HG03066 (cell line): Measurements from ENCODE around the gene OPN3.
A peak's percentile ranks its signal among the peaks of the same experiment; 100 is the strongest.

Source experiments
- ATAC-seq: cut with Tn5 transposase; IDR thresholded peaks from one replicate; pipeline ENCODE4 v1.9.1; 2021; ENCODE audit warnings: low read depth; ENCODE audit not compliant: unreplicated experiment

Gene OPN3

GRCh38 chr1:241592273-241592958 lies 47.8 kb downstream of the OPN3 start:
- ATAC-seq: peak; percentile 46

GRCh38 chr1:241591736-241592135 lies 48.4 kb downstream of the OPN3 start:
- no peak for ATAC-seq

GRCh38 chr1:241591317-241591716 lies 48.9 kb downstream of the OPN3 start:
- ATAC-seq: no peak

- ATAC-seq: no peak
Observed at GRCh38 chr1:241590719-241591118, 49.5 kb downstream of the OPN3 start.

DNA sequence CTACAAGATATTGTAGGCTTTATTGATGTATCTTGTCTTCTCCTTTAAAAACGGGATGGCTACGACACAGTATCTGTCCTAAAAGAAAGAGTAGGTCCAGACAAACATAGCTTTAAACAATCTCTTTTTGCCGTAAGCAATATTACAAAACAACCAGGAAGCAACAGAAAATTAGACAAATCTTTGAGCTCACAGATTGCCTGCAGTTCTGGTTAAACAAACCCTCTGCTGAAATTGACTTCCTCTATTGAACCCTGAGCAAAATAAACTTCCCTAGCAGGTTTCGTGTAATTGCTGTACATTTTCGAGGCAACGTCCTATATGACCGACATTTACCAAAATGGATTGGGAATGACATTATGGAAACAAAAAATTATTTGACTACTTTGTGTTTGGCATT lies 50.6 kb downstream of the OPN3 start:
- no peak for ATAC-seq

DNA sequence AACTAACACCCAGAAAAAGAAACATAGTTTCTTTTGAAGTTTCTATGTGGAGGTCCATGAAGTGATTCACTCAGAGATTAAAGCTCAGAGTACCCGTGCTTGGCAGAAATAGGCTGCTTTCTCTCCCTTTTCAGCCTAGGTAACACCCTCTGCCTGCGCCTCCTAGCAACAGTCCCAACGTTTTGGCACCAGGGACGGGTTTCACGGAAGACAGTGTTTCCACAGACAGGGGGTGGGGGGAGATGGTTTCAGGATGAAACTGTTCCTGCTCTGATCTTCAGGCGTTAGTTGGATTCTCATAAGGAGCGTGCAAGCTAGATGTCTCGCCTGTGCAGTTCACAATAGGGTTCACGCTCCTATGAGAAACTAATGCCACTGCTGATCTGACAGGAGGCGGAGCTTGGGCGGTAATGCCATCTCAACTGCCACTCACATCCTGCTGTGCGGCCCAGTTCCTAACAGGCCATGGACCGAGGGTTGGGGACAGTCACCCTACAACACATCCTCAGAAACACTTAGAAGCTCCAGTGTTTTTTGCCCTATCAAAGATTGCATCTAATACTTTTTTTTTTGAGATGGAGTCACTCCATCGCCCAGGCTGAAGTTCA lies 53.2 kb downstream of the OPN3 start:
- ATAC-seq: no peak

DNA sequence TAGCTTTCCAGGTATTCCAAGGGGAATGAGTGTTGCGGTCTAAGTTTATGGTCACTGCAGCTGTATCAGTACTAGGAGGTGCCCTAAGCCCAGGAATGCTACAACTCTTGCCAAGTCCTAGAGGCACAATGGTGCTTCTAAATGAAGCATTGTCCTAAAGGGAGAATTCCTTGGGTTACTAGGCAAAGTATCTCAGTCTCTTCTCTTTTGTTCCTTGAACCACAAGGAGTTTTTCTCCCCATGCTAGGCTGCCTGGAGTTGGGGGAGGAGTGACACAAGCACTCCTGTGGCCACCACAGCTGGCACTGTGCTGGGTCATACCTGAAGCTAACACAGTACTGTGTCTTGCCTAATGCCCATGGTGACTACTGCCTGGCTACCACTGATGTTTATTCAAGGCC lies 57.2 kb downstream of the OPN3 start:
- no peak for ATAC-seq

GRCh38 chr1:241579434-241579833 lies 60.7 kb downstream of the OPN3 start:
- ATAC-seq: no peak

- ATAC-seq: no peak
Observed at GRCh38 chr1:241574154-241574553, 66.0 kb downstream of the OPN3 start.

- ATAC-seq: no peak
Observed at GRCh38 chr1:241569848-241570247, 70.3 kb downstream of the OPN3 start.

GRCh38 chr1:241560849-241561187 lies 79.4 kb downstream of the OPN3 start:
- ATAC-seq: no peak

DNA sequence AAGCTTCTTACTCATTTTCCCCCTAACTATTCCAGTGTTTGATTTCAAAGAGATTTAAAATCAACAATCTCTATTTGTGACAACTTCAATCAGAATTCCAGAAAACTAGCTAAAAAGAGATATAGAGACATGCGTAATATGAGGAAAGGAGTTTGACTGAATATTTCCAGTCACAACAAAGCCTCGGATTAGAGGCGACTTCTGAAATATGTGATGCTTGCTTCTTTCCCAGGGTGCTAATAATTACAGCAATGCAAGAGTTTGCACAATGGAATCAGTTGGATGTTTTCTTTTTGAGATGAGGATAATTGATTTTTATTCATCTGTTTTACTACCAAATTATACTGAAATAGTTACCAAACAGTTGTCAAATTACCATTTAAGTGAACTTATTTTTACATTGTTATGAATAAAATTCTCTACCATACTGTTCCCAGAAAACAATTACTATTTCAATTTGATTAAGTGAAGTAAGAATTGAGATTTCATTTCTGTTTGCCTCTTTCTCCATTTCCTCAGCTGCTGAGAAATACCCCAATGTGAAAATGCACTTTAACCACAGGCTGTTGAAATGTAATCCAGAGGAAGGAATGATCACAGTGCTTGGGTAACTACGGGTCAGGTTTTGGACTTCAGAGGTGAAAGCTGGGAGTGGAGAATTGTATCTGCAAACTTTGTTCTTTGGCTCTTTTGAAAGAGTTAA lies 79.9 kb downstream of the OPN3 start:
- ATAC-seq: no peak

DNA sequence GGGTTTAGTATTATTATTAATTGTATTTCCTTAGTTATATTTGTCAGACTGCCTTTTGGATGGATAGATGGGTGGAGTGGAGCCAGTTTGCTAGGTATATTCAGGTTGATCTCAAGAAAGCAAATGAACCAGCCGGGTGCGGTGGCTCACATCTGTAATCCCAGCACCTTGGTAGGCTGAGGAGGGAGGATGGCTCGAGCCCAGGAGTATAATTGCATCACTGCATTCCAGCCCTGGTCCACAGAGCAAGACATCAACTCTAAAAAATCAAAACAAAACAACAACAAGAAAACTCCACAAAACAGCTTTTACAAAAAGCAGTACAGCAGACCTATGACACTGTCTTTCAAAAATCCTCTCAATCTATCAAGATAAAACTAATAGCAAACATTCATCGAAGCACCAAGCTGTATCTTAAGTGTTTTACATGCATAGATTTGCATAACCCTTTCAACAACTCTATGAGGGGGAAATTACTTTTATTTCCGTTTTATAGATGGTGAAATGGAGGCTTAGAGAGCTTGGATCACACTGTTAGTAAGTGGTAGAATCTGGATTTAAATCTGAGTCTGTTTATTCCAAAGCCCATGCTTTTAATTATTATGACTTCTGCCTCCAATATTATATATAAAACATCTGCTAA lies 82.5 kb downstream of the OPN3 start:
- ATAC-seq: no peak

DNA sequence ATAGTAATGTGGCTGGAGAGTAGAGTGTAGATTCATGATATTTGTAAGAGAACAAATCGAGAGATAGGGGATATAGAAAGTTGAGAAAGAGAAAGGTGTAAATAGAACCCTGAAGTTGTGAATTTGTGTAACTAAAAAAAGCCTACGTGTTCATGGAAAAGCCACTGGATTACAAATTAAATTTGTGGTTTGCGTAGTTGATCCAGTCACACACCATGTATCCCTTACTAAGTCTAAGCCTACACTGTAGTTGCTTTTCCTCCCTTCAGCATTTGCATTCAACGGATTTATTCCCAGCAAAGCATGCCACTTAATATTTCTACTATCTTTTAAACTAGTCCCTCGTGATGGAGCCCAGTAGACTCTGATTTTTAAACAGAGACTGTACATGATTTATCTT lies 83.1 kb downstream of the OPN3 start:
- ATAC-seq: no peak

DNA sequence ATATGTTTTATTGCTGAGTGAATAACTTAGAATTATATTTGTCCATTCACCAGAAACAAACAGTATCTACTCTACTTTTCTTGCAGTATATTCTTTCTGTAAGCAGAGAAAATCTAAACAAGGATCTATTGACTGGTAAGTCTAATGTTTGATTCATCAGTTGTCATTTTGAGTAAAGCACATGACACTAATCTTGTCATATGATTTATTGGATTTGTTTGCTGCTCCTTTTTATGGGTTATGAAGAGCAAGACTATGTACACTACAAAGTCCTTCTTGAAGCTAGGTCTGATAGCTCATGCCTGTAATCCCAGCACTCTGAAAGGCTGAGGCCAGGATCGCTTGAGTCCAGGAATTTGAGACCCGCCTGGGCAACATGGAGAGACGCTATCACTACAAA lies 84.6 kb downstream of the OPN3 start:
- ATAC-seq: no peak

- no peak for ATAC-seq
Observed at GRCh38 chr1:241553886-241554592, 86.1 kb downstream of the OPN3 start.

- ATAC-seq: peak; percentile 84
Observed at GRCh38 chr1:241551759-241552638, 88.2 kb downstream of the OPN3 start.

DNA sequence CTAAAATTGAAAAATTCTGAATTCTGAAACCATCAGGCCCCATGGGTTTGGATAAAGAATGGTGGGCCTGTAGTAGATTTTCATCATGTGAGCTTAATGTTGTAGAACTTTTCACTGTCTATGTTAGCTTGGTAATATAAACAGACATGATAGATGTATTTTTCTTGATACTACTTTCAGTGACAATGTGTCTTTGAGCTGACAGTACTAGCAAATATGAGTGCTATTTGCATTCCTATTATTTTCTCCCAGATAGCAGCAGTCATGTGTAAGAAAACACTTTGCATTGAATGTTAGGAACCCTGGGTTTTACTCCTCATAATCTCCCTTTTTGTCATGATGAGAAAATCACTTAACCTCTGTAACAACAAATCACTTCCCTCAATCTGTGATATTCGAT lies 89.9 kb downstream of the OPN3 start:
- ATAC-seq: no peak

DNA sequence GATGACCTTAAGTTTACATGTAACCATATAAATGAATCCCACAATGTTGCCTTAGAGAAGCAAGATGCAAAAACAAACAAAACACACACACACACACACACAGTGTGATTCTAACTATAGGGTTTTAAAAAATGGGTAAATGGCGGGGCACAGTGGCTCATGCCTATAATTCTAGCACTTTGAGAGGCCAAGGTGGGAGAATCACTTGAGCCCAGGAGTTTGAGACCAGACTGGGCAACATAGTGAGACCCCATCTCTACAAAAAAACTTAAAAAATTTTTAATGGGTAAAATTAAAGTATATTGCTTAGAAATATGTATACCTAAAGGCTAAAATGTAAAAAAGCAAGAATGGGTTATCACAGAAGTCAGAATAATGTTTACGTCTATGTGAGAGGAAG lies 92.2 kb downstream of the OPN3 start:
- no peak for ATAC-seq
